GM21786 (cell line): ENCODE data around the gene SHD.
"Not testable (repeated sequence)": the region's sequence is repeated elsewhere in the genome, so short reads cannot be mapped to it uniquely, and the experiment has no call there.

Experiments
- ATAC-seq: cut with Tn5 transposase; IDR thresholded peaks from one replicate; pipeline ENCODE4 v1.9.1; 2021; ENCODE audit not compliant: unreplicated experiment

SHD gene

DNA sequence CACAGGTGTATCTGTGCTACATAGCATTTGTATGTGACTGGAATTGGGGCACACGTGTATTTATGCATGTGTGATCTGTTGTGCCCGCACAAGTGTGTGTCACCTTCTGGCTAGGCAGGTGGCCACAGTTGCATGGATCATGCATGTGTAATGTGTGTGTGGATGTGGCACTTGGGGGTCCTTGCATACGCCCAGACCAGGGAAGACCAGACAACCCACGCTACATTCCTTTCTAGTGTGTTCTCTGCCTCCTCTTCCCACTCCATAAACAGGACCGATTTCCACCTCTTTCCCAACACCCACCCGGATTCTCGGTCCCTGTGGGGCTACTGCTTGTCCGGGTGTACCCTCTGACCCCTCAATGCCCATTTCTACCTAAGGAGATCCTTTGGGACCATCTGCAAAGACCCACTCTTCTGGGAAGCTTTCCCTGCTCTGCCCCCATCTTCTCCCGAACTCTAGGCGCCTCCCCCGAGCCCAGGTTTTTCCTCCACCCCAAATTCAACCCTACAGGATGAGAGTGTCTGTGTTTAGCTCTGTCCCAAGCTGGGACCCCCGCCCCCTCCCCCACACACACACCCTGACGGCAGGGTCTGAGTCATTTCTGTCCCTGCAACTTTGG is 47.3 kb downstream of the SHD start:
- no peak for ATAC-seq

DNA sequence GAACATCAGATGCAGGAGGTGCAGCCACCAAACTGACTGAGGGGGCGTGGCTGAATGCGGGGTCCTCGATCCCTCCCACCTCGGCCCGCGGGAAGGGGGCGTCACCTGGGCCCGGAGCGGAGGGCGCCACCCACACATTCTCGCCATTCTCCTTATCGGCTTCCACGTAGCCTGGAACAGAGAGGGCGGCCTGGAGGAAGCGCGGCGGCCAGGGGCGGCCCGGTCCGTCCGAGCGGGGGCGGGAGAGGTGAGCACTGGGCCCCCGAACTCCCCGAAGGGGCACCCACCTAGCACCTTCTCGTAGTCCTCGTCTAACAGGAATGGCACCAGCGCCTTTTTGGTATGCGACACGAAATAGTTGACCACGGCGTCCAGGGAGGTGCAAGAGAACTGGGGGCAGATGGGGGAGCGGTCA is 47.8 kb downstream of the SHD start:
- no peak for ATAC-seq

GRCh38 chr19:4327252-4327876 is 48.3 kb downstream of the SHD start:
- ATAC-seq, result no peak

DNA sequence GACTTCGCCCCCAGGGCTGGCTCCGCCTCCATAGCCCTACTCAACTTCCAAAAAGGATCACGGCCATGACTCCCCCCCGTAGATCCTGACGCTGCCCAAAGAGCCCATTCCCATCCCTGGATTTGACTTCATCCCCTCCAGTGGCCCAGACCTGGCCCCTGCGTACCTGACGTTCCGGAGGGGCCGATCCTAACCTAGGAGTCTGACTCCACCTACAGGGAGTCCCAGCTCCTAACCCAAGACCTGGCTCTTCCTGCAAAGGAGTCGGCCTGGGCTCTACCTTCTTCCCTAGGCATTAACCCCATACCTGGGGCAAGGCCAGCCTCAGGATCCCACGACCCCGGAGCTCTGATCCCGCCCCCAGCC is 48.8 kb downstream of the SHD start:
- no peak for ATAC-seq

DNA sequence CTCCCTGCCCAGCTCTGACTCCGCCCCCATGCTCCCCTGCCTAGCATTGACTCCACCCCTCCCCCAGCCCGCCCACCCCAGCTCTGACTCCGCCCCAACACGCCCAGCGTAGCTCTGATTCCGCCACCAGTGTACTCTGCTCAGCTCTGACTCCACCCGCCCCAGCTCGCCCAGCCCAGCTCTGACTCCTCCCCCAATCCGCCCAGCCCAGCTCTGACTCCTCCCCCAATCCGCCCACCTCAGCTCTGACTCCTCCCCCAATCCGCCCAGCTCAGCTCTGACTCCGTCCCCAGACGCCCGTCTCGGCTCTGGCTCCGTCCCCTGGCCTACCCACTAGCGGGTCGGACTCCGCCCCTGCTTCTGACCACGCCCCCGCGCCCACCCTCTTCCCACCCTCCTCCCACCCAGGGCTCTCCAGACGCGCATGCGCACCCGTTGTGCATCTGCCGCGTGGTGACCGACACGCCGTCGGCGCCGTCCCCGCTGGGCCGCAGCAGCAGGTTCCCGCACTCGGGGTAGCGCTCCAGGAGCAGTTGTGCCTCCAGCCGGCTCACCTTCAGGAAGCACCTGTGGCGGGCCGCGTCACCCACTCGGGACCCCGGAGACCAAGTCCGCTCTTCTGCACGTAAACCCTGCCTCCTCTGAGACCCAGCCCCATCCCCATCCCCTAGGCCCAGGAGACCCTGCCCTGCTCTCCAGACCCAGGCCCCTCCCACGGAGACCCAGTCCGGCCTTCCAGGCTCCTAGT is 49.4 kb downstream of the SHD start:
- peak; percentile 74 for ATAC-seq

- ATAC-seq, result not testable (repeated sequence)
These were observed 50.1 kb downstream of the SHD start for GRCh38 chr19:4328991-4329681.

DNA sequence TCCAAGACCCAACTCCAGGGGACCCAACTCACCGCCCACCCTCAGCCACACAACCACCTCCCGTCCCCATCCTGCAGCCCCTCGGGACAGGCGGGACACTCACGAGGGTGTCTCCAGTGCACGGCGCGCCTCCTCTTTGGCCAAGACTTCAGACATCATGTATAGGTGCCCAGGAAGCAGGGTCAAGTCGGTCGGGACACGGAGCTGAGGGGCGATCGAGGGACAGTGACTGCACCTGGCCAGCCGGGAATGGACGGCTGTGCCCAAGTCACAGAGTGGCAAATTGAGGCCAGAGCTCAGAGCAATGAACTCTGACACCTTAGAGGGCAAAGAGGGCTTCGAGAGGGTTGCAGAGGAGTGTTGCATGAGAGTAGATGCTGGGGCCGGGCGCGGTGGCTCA is 50.8 kb downstream of the SHD start:
- ATAC-seq, result no peak

DNA sequence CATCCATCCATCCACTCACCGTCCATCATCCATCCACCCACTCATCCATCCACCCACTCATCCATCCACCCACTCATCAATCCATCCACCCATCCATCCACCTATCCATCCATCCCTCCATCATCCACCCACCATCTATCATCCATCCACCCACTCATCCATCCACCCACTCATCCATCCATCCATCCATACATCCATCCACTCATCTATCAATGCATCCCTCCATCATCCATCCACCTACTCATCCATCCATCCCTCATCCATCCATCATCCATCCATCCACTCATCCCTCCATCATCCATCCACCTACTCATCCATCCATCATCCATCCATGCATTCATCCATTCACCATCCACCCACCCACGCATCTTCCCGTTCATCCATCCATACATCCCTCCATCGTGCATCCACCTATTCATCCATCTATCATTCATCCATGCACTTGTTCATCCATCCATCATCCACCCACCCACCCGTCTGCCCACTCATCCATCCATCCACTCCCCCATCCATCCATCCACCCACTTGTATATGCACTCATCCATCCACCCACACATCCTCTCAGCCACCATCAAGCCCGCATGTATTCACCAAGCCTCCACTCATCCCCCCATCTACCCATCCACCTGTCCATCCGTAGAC is 56.0 kb downstream of the SHD start:
- ATAC-seq, result no peak

GRCh38 chr19:4337906-4338440 is 58.9 kb downstream of the SHD start:
- no peak for ATAC-seq

- no peak for ATAC-seq
These were observed 59.6 kb downstream of the SHD start, which contains the start of gene STAP2 for GRCh38 chr19:4338441-4339355. TSS of gene STAP2 (minus strand) at chr19:4338827. CDS start at chr19:4338753, 74 bp downstream.
